ENCODE measurements around the gene RXRB.
"Not testable (repeated sequence)": the region's sequence is repeated elsewhere in the genome, so short reads cannot be mapped to it uniquely, and the experiment has no call there.

RXRB gene

DNA sequence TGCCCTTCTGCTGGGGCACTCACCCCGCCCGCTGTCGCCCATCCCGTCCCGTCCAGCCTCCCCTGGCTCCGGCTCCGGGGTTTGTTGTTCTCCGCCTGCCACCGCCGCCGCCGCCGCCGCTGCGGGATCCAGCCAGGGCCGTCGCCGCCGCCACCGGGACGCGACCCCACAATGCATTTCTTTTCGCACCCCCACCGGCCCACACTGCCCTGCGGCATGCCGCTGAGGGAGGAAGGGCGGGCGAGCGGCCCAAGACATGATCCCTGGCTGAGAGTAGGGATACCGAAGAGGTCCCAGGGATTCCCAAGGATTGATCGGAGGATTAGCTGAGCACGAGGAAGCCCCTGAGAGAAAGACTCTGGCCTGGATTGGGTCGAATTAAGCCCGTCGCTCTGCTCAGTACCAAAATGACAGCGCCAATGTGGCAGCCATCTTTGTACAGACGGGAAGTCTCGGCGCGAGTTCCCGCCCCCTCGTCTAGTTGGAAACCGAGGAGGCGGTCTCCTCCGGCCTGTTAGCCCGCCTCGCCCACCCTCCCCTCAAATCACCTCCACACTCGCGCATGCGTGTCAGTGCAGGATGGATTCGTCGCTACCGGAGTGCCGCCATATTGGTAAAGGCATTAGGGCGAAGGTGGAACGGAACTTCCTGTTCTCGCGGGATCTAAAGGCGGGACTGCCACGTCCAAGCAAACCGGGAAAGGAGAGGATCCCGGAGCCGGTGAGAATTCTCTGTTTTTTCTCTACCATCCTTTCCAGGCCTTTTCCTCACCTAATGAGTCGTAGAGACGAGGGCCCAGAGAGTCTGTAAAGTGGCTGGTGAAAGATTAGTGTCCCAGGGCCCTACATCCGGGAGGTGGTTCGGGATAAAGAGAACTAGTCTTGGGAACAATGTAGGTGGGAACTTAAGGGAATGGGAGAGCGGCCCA is at the start of gene RXRB, which contains the start of gene SLC39A7:
RXRB (minus strand) TSS at position 447 of the 928 bp plus-strand sequence; CDS start at position 258, 189 bp downstream.
SLC39A7 (plus strand) TSS at position 649 of the 928 bp plus-strand sequence. CDS start 379 bp downstream, outside the sequence.
- peak; percentile 98 for DNase-seq

DNA sequence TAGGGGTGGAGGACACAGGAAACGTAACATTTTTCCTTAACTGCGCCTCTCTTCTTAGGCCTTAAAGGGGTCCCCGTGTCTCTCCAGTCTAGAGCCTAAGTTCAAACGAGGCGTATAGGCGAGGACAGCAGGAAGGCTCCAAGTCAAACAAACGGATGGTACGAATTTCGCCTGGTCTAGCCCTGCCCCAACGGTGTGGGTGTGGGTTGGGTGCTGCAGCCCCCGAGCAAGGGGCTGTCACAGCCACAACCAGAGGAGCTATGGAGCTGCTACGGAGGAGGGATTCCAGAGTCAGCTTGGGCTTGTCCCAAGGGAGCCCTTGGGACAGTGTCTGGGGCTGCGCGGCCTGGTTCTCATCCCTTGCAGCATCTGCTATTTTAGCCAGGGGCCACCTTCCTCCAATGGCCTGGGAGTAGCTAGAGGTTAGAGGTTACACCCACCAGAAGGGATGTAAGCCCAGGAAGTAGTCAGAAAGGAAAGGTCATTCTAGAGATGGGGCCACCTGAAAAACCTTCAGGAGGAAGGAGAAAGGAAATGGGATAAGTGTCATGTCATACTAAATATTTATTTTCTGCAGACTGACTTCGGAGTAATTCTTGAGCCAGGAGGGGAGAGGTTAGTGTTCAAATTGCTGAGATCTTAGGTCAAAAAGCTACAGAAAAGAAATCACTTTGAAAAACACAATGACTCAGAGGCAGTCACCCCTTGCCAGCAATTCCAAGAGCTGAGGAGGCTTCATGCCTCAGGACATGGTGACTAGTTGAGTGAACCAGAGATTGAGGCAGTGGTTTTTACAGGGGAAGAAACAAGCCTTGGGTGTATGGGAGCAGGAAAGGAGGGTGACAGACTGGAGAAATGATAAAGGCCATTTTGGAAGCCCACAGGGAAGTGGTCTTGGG is 49.5 kb upstream of the RXRB start:
- DNase-seq, result peak; percentile 66

- peak; percentile 99 for DNase-seq
Observed at GRCh38 chr6:33248932-33249731, 48.7 kb upstream of the RXRB start.

DNA sequence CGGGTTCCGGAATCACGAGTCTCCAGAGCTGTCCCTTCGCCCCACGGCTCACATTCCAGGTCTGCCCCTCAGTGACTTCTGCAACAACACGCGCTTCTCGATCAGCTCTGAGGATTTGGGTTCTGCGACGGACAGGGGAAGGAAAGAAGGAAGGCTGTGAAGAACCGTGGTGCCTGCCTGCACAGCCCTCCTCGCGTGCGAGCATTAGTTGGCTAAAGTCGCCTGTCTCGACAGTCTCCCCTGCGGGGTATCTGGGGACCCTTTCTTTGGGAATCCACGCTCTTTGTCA is 48.1 kb upstream of the RXRB start:
- no peak for DNase-seq

DNA sequence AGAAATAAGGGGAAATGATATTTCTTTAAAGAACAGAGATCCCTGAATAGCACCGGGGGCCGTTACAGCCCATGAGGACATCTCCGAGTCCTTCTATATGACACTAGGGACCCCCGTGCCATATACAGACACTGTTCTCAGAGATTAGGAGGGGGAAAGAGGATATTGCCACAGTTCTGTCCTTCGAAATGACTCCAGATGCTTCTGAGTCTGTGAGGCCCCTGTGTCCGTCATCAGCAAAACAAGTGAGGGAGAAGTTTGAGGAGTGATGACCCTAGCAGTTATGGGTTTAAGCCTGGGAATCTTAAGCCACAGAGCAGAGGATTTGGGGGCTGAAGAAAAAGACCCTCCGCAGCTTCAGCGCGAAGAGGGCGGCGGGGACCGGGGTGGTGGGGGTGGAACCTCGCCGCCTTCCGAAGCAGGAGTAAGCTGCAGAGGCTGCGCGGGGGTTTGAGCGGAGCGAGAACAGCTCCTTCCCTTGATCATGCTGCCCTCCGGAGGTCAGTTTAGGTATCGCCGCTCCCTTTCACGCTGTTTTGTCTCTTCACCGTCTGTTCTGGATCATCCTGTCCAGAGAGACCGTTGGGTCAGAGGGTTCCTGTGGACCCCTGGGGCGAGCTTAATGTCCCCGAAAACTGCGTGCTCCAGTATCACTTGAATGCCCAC is 47.6 kb upstream of the RXRB start:
- peak; percentile 94 for DNase-seq

DNA sequence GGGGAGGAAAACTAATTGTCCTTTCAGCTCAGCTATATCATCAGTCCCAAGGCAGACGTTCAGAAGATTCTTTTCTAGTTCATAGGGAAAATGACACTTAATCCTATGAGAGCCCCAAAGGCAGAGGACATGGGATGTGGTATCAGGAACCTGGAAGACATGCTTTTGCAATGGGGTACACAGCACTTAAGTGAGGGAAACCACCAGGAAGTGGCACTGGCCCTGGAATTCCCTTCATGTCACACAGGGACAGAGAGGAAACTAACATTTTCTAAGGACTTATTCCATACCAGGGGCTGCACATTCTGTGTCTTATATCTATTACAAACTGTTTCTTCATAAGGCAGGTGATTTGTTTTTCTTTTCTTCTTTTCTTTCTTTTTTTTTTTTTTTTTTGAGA is 43.0 kb upstream of the RXRB start:
- no peak for DNase-seq

DNA sequence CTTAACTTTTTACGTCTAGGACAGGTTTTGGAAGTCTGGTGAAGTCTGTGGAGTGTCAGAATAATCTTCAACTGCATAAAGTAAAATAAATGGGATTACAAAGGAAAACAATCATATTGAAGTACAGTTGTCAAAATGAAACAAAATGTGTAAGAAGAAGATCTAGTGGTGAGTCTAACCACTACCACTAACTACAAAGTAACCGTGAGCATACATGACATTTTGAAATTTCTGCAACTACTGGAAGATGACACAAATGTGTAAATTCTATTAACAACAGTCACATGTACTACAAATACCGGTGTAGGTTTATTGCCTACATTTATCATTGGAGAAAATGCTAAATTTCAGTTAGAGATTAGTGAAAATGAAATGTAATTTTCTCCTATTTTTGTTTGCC is 41.5 kb upstream of the RXRB start:
- no peak for DNase-seq

DNA sequence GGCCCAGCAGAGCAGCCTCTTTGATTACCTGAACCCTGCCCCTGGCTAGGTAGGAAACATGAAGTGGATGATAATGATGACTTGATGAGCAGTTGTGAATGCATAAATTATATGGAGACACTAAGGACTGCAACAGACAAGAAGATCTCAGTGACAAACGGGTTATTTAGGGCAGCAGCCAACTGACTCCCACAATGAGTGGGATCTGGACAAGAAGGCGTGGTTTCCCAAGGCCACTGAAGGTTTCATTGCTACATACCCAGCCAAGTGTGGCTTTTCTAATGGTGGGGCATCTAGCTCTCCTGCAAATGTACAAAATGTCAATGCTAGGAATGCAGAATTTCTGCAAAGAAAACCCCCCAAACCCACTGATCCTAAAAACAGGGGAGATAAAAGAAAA is 37.3 kb upstream of the RXRB start:
- no peak for DNase-seq

DNA sequence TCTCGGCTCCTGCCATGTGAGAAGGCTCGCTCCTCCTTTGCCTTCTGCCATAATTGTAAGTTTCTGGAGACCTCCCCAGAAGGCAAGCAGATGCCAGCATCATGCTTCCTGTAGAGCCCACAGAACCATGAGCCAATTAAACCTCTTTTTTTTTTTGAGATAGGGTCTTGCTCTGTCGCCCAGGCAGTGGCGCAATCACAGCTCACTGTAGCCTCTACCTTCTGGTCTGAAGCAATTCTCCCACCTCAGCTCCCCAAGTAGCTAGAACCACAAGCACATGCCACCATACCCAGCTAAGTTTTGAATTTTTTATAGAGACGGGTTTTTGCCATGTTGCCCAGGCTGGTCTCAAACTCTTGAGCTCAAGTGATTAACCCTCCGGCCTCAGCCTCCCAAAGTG is 36.4 kb upstream of the RXRB start:
- DNase-seq, result no peak

DNA sequence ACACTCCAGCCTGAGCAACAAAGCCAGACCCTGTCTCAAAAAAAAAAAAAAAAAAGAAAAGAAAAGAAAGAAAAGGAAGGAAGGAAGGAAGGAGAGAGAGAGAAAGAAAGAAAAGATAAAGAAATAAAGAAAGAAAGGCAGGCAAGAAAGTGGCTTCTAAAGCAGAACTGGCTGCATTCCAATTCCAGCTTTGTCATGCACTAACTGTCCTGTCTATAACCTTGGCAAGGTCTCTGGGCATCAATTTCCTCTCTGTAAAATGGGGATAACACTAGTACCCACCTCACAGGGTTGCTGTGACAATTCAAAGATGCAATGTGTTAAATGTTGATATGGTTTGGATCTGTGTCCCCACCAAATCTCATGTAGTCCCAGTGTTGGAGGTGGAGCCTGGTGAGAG is 35.9 kb upstream of the RXRB start:
- DNase-seq, result no peak

DNA sequence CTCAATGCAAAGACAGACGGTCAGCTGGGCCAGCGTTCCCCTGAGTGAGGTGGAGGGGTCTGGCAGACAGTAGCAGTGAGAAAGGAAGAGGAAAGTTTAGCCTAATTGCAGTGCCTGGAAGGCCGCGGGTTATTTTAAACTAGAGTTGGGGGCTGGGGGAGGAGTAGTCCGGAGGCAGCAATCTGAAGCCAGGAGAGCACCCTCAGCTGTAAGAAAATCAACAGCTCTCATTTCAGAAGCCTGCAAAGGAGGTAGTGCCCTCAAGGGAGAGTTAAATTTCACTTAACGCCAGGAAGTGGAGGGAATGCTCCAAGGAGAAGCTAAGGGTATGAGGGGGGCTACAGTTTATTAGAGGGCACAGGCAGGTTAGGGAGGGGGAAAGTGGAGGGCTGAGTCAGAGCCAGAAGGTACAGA is 34.8 kb upstream of the RXRB start:
- DNase-seq, result no peak

DNA sequence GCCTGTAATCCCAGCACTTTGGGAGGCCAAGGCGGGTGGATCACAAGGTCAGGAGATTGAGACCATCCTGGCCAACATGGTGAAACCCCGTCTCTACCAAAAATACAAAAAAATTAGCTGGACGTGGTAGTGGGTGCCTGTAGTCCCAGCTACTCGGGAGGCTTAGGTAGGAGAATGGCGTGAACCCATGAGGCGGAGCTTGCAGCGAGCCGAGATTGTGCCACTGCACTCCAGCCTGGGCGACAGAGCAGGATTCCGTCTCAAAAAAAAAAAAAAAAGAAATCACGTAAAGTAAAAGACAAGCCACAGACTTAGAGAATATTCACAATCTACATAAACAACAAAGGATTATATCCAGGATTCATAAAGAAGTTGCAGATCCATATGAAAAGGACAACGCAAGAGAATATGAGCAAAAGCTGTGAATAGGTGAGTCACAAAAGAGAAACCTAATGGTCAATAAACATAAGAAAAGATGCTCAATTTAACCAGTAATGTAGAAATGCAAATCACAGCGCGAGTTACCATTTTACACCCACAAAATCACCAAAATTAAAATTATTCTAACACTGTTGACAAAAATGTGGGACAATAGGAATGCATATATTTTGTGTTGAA is 26.1 kb upstream of the RXRB start:
- not testable (repeated sequence) for DNase-seq

GRCh38 chr6:33217681-33218080 is 17.2 kb upstream of the RXRB start:
- DNase-seq, result no peak

DNA sequence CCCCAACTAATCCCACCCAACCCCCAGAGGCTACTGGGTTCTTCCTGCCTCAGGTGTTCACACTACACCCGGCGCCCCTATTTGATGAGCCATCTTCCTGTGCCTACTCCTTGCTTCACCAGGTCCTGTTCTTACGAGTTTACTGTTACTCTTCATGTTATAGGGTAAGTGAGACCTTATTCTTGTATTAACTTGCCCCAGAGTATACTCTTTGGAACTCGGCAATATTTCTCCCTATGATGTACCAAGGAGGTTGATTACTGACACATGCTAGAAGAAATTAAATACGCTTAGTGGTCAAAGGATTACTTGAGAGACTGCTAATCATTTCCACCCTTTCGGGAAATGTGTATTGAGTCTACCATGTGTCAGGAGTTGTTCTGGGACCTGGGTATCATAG is 16.8 kb upstream of the RXRB start:
- no peak for DNase-seq

DNA sequence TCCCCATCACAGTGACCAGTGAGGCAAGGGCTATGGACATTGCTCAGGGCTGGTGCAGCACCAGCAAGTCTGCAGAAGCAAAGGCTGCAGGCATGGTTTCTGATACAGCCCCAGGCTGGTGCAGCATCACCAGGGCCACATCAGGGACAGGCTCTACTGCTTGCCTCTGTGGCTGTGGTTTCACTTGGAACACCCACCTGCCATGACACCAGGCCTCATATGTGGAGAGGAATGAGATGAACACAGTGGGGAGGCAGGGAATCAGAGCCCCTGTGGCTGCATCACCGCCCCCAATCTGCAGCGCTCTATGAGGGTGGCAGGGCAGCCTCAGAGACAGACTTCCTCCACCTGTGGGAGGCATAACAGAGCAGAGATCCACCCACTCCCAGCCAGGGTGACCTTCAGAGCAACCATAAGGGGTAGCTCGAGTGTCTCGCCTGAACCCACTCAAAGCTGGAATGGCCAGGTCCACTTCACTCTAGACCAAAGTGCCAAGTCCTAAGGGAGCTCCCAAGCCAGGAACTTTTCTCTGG is 15.7 kb upstream of the RXRB start:
- no peak for DNase-seq

DNA sequence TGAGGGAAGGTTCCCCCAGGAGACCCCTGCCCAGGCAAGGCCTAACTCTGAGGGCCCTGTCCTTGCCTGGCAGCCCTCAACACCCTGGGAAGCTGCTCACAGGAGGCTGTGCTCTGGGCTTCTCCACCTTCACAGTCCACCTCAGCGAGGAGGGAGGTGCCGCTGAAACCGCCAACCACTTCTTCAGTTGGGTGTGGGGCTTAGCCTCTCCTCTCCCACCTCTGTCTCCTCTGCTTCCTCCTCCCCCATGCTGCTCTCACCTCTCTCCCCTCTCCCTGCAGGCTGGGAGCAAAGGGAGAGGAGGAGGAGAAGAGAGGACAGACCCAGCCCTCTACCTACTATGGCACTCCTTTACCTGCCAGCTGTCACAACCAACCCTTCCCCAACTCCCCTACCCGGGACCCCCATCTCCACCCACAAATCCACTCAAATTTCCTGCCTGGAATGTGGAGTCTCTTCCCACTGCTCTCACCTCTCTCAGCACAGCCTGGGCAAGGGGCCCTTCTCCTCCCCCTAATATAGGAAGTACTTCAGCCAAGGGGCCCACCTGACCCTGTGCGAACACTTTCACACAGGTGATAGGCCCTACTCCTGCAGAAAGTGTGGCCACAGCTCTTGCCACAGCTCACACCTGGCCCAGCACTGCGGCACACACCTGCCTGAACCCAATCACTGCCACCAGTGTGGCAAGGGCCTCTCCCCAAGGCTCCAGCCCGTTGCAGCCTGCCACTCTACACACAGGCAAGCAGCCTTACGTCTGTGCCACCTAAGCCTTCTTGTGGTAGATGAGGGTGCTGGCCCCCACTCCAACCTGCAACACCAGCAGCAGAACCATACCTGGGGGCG is 15.0 kb upstream of the RXRB start:
- no peak for DNase-seq

DNA sequence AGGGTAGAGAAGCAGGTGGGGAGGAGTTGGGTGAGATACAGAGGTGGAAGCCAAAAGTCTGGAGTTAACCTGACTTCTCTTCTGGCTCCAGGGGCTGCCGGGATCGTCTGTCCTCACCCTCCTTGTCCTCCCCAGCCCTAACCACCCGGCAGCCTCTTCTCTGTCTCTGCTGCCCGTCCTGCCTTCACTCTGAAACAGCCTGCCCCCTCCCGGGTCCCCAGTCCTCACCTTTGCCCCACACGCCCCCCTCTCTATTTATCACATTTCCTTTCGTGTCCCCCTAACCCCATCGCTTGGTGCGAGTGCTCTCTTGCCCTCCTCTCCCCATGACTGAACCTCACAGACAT is 13.5 kb upstream of the RXRB start:
- DNase-seq, result no peak

GRCh38 chr6:33213166-33213988 is 12.9 kb upstream of the RXRB start:
- peak; percentile 42 for DNase-seq

- no peak for DNase-seq
Observed at GRCh38 chr6:33212857-33213165, 12.3 kb upstream of the RXRB start.

Measured in NCI-H2227 treated with DMSO at 0.1 percent for 48 hours (cell line).